ENCODE measurements around the gene CA14.
"Not testable (repeated sequence)": the region's sequence is repeated elsewhere in the genome, so short reads cannot be mapped to it uniquely, and the experiment has no call there.

Gene CA14

DNA sequence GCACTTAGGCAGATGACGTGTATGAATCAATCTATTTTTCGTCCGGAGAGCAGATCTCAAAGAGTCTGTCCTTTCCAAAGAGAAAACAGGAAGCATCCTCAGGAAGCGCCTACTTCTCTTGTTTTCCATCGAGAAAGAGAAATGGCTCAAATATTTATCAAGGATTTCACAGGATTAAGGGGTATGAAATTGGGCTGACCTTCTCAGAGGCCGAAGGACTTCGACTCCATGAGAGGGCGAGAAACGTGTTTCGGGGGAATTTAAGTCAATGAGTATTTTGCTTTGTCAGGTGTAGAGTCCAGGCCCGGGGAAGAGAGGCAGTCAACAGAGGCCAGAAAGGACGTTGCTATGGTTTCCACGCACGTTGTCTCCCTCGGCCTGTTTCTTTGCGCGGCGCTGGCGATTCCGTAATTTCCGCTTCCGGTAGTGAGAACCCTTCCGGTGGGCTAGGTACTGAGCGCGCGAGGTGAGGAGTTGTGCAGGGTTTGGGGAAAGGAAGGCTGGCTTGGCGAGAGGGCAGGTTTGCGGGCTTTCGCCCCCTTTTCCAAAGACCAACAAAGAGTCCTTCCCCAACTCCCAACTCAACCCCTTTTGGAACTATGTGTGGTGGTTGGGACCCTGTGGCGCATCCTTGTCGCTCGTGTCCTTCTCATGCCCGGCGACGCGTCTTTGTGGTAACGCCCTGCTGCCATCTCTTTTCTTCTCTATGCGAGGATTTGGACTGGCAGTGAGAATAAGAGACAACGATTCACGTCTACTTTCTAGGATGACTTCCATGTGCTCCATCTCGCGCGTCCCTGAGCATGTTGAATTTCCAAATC lies 36.1 kb downstream of the CA14 start, which contains the start of gene MRPS21:
Gene MRPS21 (plus strand): TSS at position 429 of the 821 bp plus-strand sequence. CDS start 506 bp downstream, outside the sequence.
- in situ Hi-C loops (cut with MboI; ENCODE audit: low pct_unique_long_range_greater_than_20kb, low sequenced_read_pairs, unreplicated experiment) = no loop called here
- peak; percentile 90 for DNase-seq (ENCODE audit: low spot score)
- TF ChIP-seq, protein P1, sequence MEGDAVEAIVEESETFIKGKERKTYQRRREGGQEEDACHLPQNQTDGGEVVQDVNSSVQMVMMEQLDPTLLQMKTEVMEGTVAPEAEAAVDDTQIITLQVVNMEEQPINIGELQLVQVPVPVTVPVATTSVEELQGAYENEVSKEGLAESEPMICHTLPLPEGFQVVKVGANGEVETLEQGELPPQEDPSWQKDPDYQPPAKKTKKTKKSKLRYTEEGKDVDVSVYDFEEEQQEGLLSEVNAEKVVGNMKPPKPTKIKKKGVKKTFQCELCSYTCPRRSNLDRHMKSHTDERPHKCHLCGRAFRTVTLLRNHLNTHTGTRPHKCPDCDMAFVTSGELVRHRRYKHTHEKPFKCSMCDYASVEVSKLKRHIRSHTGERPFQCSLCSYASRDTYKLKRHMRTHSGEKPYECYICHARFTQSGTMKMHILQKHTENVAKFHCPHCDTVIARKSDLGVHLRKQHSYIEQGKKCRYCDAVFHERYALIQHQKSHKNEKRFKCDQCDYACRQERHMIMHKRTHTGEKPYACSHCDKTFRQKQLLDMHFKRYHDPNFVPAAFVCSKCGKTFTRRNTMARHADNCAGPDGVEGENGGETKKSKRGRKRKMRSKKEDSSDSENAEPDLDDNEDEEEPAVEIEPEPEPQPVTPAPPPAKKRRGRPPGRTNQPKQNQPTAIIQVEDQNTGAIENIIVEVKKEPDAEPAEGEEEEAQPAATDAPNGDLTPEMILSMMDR (IDR thresholded peaks at IDR 0.05; ENCODE audit: extremely low read depth, insufficient read depth, missing control alignments) = no peak

- in situ Hi-C loops (cut with MboI; ENCODE audit: low pct_unique_long_range_greater_than_20kb, low sequenced_read_pairs, unreplicated experiment) = no loop called here
- TF ChIP-seq, protein P1 (IDR thresholded peaks at IDR 0.05; ENCODE audit: extremely low read depth, insufficient read depth, missing control alignments) = no peak
- DNase-seq (ENCODE audit: low spot score) = no peak
These were observed 37.9 kb downstream of the CA14 start for GRCh38 chr1:150295476-150295875.

DNA sequence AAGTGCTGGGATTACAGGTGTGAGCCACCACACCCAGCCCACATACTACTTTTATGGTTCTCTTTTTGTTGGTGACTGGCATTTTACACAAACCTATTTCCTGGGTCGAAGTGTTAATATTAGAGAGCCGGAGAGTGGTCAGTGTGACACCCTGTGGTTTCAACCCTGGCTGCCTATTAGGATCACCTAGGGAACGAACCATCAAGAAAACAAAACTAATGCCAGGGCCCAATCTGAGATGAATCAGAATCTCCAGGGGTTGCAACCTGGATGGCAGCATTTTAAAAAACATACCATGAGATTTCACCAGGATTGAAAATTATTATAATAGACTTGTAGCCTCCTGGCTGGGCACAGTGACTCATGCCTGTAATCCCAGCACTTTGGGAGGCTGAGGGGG lies 42.1 kb downstream of the CA14 start:
- TF ChIP-seq, protein P1 (IDR thresholded peaks at IDR 0.05; ENCODE audit: extremely low read depth, insufficient read depth, missing control alignments) = no peak
- in situ Hi-C loops (cut with MboI; ENCODE audit: low pct_unique_long_range_greater_than_20kb, low sequenced_read_pairs, unreplicated experiment) = no loop called here
- DNase-seq (ENCODE audit: low spot score) = no peak

GRCh38 chr1:150302338-150302737 lies 44.8 kb downstream of the CA14 start:
- DNase-seq (ENCODE audit: low spot score) = no peak
- in situ Hi-C loops (cut with MboI; ENCODE audit: low pct_unique_long_range_greater_than_20kb, low sequenced_read_pairs, unreplicated experiment) = no loop called here
- TF ChIP-seq, protein P1 (IDR thresholded peaks at IDR 0.05; ENCODE audit: extremely low read depth, insufficient read depth, missing control alignments) = no peak

DNA sequence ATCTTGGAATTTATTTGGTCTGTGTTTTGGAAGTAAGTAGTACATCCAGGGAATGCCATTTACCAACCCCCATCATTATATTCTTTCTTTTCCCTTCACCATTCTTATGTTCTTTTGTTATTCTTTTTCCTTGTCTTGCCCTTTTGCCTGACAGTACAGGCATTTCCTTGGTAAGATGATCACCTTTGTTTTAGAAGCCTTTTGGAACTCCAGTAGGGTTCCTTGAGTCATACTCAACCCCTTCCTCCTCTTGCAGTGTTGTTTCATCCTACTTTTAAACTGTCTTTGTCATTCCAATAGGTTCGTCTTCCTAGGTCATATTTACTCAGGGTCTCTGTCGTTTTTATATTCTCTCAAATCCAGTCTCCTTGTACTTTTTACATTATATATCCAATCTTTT lies 45.3 kb downstream of the CA14 start:
- in situ Hi-C loops (cut with MboI; ENCODE audit: low pct_unique_long_range_greater_than_20kb, low sequenced_read_pairs, unreplicated experiment) = no loop called here
- TF ChIP-seq, protein P1 (IDR thresholded peaks at IDR 0.05; ENCODE audit: extremely low read depth, insufficient read depth, missing control alignments) = no peak
- no peak for DNase-seq (ENCODE audit: low spot score)

- in situ Hi-C loops (cut with MboI; ENCODE audit: low pct_unique_long_range_greater_than_20kb, low sequenced_read_pairs, unreplicated experiment); DNase-seq (ENCODE audit: low spot score): not testable (repeated sequence)
These were observed 51.0 kb downstream of the CA14 start for GRCh38 chr1:150308585-150308984.

DNA sequence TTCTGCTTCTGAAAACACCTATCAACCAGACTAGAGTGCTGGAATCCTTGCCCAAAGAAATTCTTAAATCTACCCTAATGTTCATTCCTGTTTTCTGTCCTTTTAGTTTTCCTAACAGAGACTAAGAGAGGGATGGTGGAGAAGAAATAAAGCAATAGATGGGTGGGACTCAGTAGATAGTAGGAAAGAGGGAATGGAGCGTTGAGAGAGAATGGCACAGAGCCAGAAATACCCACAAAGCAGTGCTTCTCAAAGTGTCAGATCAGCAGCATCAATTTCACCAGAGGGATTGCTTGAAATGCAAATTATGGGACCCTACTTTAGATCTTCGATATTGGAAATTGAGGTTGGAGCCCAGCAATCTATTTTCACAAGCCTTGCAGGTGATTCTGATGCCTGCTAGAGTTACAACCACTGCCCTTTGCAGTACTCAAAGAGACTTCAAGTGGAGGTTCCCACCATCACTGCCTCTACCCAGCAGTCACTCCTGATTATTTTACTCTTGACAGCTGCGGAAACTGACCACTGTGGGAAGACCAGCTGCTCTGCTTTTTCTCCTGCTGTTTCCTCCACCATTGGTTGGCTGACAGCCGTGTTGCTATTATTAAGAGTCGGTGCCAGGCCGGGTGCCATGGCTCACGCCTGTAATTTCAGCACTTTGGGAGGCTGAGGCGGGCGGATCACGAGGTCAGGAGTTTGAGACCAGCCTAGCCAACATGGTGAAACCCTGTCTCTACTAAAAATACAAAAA lies 52.4 kb downstream of the CA14 start:
- DNase-seq (ENCODE audit: low spot score) = no peak
- in situ Hi-C loops (cut with MboI; ENCODE audit: low pct_unique_long_range_greater_than_20kb, low sequenced_read_pairs, unreplicated experiment) = no loop called here
- TF ChIP-seq, protein P1 (IDR thresholded peaks at IDR 0.05; ENCODE audit: extremely low read depth, insufficient read depth, missing control alignments) = no peak
